ENCODE measurements around the gene CADM4. TPM values are rescaled to one million over a fixed set of nuclear protein-coding genes. Genes with fewer than 3 reads are reported as not detected.
"Not testable (repeated sequence)": the region's sequence is repeated elsewhere in the genome, so short reads cannot be mapped to it uniquely, and the experiment has no call there.

Gene CADM4
- total and polyA plus RNA-seq, 2 donors (not counting 1 experiment from before 2014, with no cell fraction given): 0.21 to 0.42 TPM

- Histone ChIP-seq H3K36me3 (replicated peaks in 1 of 2; ENCODE audit: control extremely low read depth in 1 of 2, control insufficient read depth in 1 of 2, extremely low read depth in 1 of 2, insufficient read depth in 2 of 2, low read length in 1 of 2) (no peaks in the 10 kb centered on the region), H3K4me1 (ENCODE audit: control insufficient read depth in 2 of 2, insufficient read depth in 2 of 2, low read length in 2 of 2) (peaks cover 0 to 5% of the 10 kb centered on the region in 2 donors), H3K27me3 (replicated peaks in 1 of 4; ENCODE audit: control extremely low read depth in 1 of 4, control insufficient read depth in 3 of 4, insufficient read depth in 4 of 4, low read length in 3 of 4) (no peaks in the 10 kb centered on the region), H3K27ac (ENCODE audit: low read length in 2 of 2) (no peak overlapping the region), H3K4me3 (ENCODE audit: control extremely low read depth in 1 of 5, extremely low read depth in 1 of 5, insufficient read depth in 1 of 5, low read depth in 2 of 5, low read length in 4 of 5) (no peak overlapping the region), H3K79me2 (ENCODE audit: control insufficient read depth, insufficient read depth, low read length) (no peaks in the 10 kb centered on the region), H3K9me3 (ENCODE audit: control extremely low read depth in 1 of 3, control insufficient read depth in 2 of 3, insufficient read depth in 1 of 3, low read length in 2 of 3) (peaks cover 0 to 10% (median 0%) of the 10 kb centered on the region in 3 donors), H4K20me1 (ENCODE audit: control insufficient read depth, insufficient read depth, low read length, poor library complexity, severe bottlenecking) (no peaks in the 10 kb centered on the region), H3K4me2 (replicated peaks; ENCODE audit: low read depth, low read length, poor library complexity, severe bottlenecking) (no peak overlapping the region), H2AFZ (ENCODE audit: insufficient read depth, low read depth, low read length, poor library complexity, severe bottlenecking) (no peak overlapping the region), H3K9ac (ENCODE audit: low read length) (no peak overlapping the region)
- intact Hi-C loops (cut with micrococcal nuclease): loop anchor here (1.0 kb wide), 1 partner anchor 97 kb away; no protein-coding TSS in a partner anchor
- ChIA-PET CTCF (interaction anchor here (0.6 to 4.2 kb wide), 14 partner anchors 11 to 220 kb away, joined by 3 to 31 read pairs (median 3); partner anchors contain the start of genes IRGQ, PLAUR and ZNF575), POLR2A (no interaction called here)
- Mint-ChIP-seq H3K27ac (no peak overlapping the region), H3K27me3 (no peaks in the 10 kb centered on the region), H3K4me1 (peaks cover 3% of the 10 kb centered on the region), H3K9me3 (ENCODE audit: insufficient read depth) (no peaks in the 10 kb centered on the region), H3K4me3 (no peak overlapping the region)
- WGBS (ENCODE audit: insufficient coverage): 92% methylated on average over 4 of the region's 5 CpGs
- no peak for ATAC-seq (ENCODE audit: low read depth)
- no peak for TF ChIP-seq EZH2 (IDR thresholded peaks at IDR 0.05; ENCODE audit: borderline replicate concordance, insufficient read depth, low read depth, low read length, poor library complexity, severe bottlenecking)
- TF ChIP-seq, protein P1, sequence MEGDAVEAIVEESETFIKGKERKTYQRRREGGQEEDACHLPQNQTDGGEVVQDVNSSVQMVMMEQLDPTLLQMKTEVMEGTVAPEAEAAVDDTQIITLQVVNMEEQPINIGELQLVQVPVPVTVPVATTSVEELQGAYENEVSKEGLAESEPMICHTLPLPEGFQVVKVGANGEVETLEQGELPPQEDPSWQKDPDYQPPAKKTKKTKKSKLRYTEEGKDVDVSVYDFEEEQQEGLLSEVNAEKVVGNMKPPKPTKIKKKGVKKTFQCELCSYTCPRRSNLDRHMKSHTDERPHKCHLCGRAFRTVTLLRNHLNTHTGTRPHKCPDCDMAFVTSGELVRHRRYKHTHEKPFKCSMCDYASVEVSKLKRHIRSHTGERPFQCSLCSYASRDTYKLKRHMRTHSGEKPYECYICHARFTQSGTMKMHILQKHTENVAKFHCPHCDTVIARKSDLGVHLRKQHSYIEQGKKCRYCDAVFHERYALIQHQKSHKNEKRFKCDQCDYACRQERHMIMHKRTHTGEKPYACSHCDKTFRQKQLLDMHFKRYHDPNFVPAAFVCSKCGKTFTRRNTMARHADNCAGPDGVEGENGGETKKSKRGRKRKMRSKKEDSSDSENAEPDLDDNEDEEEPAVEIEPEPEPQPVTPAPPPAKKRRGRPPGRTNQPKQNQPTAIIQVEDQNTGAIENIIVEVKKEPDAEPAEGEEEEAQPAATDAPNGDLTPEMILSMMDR (IDR thresholded peaks at IDR 0.05): peak; percentile 41
- no peak for DNase-seq
Observed at GRCh38 chr19:43652546-43652874, 12.9 kb upstream of the CADM4 start.

- Histone ChIP-seq H3K9me3 (ENCODE audit: control extremely low read depth in 1 of 3, control insufficient read depth in 2 of 3, insufficient read depth in 1 of 3, low read length in 2 of 3) (peaks cover 0 to 6% (median 0%) of the 10 kb centered on the region in 3 donors), H3K27me3 (replicated peaks in 1 of 4; ENCODE audit: control extremely low read depth in 1 of 4, control insufficient read depth in 3 of 4, insufficient read depth in 4 of 4, low read length in 3 of 4) (no peaks in the 10 kb centered on the region), H3K4me2 (replicated peaks; ENCODE audit: low read depth, low read length, poor library complexity, severe bottlenecking) (no peak overlapping the region), H2AFZ (ENCODE audit: insufficient read depth, low read depth, low read length, poor library complexity, severe bottlenecking) (peak overlapping the region; percentile 11), H3K79me2 (ENCODE audit: control insufficient read depth, insufficient read depth, low read length) (no peaks in the 10 kb centered on the region), H3K9ac (ENCODE audit: low read length) (no peak overlapping the region), H3K36me3 (replicated peaks in 1 of 2; ENCODE audit: control extremely low read depth in 1 of 2, control insufficient read depth in 1 of 2, extremely low read depth in 1 of 2, insufficient read depth in 2 of 2, low read length in 1 of 2) (no peaks in the 10 kb centered on the region), H3K4me3 (ENCODE audit: control extremely low read depth in 1 of 5, extremely low read depth in 1 of 5, insufficient read depth in 1 of 5, low read depth in 2 of 5, low read length in 4 of 5) (no peak overlapping the region), H4K20me1 (ENCODE audit: control insufficient read depth, insufficient read depth, low read length, poor library complexity, severe bottlenecking) (no peaks in the 10 kb centered on the region), H3K4me1 (ENCODE audit: control insufficient read depth in 2 of 2, insufficient read depth in 2 of 2, low read length in 2 of 2) (peaks cover 0 to 5% of the 10 kb centered on the region in 2 donors), H3K27ac (ENCODE audit: low read length in 2 of 2) (no peak overlapping the region)
- intact Hi-C loops (cut with micrococcal nuclease): loop anchor here (1.0 kb wide), 1 partner anchor 97 kb away; no protein-coding TSS in a partner anchor
- H3K9me3 Mint-ChIP-seq (ENCODE audit: insufficient read depth): no peaks in the 10 kb centered on the region
- WGBS (ENCODE audit: insufficient coverage): 90% methylated on average over 9 of the region's 14 CpGs
- DNase-seq (peak; percentile 75), ATAC-seq (ENCODE audit: low read depth) (peak; percentile 54)
- CTCF ChIA-PET: interaction anchor here (0.6 to 4.2 kb wide), 15 partner anchors 11 to 220 kb away, joined by 3 to 31 read pairs (median 3); partner anchors contain the start of genes IRGQ, PLAUR and ZNF575
- H3K27me3 Mint-ChIP-seq: no peaks in the 10 kb centered on the region
- POLR2A ChIA-PET: no interaction called here
- peaks cover 3% of the 10 kb centered on the region for H3K4me1 Mint-ChIP-seq
- no peak overlapping the region for H3K27ac Mint-ChIP-seq
- TF ChIP-seq, protein P1 (IDR thresholded peaks at IDR 0.05): peak; percentile 72
- no peak for TF ChIP-seq EZH2 (IDR thresholded peaks at IDR 0.05; ENCODE audit: borderline replicate concordance, insufficient read depth, low read depth, low read length, poor library complexity, severe bottlenecking)
- no peak overlapping the region for H3K4me3 Mint-ChIP-seq
Observed at GRCh38 chr19:43651758-43652545, 12.3 kb upstream of the CADM4 start.

DNA sequence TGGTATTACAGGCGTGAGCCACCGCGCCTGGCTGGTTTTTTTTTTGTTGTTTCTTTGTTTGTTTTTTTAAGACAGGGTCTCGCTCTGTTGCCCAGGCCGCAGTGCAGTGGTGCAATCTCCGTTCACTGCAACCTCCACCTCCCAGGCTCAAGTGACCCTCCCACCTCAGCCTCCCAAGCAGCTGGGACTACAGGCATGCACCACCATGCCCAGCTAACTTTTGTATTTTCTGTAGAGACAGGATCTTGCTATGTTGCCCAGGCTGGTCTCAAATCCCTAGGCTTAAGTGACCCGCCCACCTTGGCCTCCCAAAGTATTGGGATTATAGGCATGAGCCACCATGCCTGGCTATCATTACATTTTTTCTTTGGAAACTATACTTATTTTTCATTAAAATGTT, 10.6 kb upstream of the CADM4 start:
- H3K4me1 ChIP-seq (ENCODE audit: control insufficient read depth in 2 of 2, insufficient read depth in 2 of 2, low read length in 2 of 2); H3K27ac Mint-ChIP-seq; ATAC-seq (ENCODE audit: low read depth); H2AFZ ChIP-seq (ENCODE audit: insufficient read depth, low read depth, low read length, poor library complexity, severe bottlenecking); H3K4me3 ChIP-seq (ENCODE audit: control extremely low read depth in 1 of 5, extremely low read depth in 1 of 5, insufficient read depth in 1 of 5, low read depth in 2 of 5, low read length in 4 of 5); H3K4me2 ChIP-seq (replicated peaks; ENCODE audit: low read depth, low read length, poor library complexity, severe bottlenecking); H3K79me2 ChIP-seq (ENCODE audit: control insufficient read depth, insufficient read depth, low read length); H3K27ac ChIP-seq (ENCODE audit: low read length in 2 of 2); H3K36me3 ChIP-seq (replicated peaks in 1 of 2; ENCODE audit: control extremely low read depth in 1 of 2, control insufficient read depth in 1 of 2, extremely low read depth in 1 of 2, insufficient read depth in 2 of 2, low read length in 1 of 2); H3K9me3 Mint-ChIP-seq (ENCODE audit: insufficient read depth); H3K9ac ChIP-seq (ENCODE audit: low read length); POLR2A ChIA-PET; H3K27me3 ChIP-seq (replicated peaks in 1 of 4; ENCODE audit: control extremely low read depth in 1 of 4, control insufficient read depth in 3 of 4, insufficient read depth in 4 of 4, low read length in 3 of 4); H4K20me1 ChIP-seq (ENCODE audit: control insufficient read depth, insufficient read depth, low read length, poor library complexity, severe bottlenecking); H3K9me3 ChIP-seq (ENCODE audit: control extremely low read depth in 1 of 3, control insufficient read depth in 2 of 3, insufficient read depth in 1 of 3, low read length in 2 of 3); H3K27me3 Mint-ChIP-seq; H3K4me3 Mint-ChIP-seq; intact Hi-C loops (cut with micrococcal nuclease); DNase-seq; H3K4me1 Mint-ChIP-seq: not testable (repeated sequence)
- WGBS (ENCODE audit: insufficient coverage): no CpG with 5 or more reads among the region's 7 CpGs
- CTCF ChIA-PET: interaction anchor here (0.9 to 3.7 kb wide), 3 partner anchors 22 to 203 kb away, joined by 3 to 22 read pairs (median 6); no protein-coding TSS in a partner anchor
